Liver (tissue), 9 donors: Measurements from ENCODE around the gene NUDT16. TPM values are rescaled to one million over a fixed set of nuclear protein-coding genes. Genes with fewer than 3 reads are reported as not detected.

Experiments
- DNase-seq: peaks from one replicate; pipeline ENCODE4 v3.0.0-alpha.2; 2017; ENCODE audit warnings: low spot score
- H3K27ac ChIP-seq, 2 donors: one replicate each; pipeline ENCODE4 v1.7.0; 2013; ENCODE audit warnings: inconsistent platforms in 2 of 2, low read length in 2 of 2, control low read depth in 1 of 2, low read depth in 1 of 2, mild to moderate bottlenecking in 1 of 2
- H3K27me3 ChIP-seq, 4 donors: one replicate each; pipeline versions ENCODE4 v1.6.1 to v1.7.0; 2013; ENCODE audit warnings: low read length in 3 of 4, inconsistent platforms in 1 of 4, mild to moderate bottlenecking in 1 of 4, moderate library complexity in 1 of 4; ENCODE audit not compliant: control insufficient read depth in 4 of 4, insufficient read depth in 4 of 4
- H3K36me3 ChIP-seq, 4 donors: one replicate each; pipeline versions ENCODE4 v1.6.1 to v1.7.0; 2013; ENCODE audit warnings: low read length in 3 of 4, mild to moderate bottlenecking in 3 of 4, low read depth in 1 of 4, moderate library complexity in 1 of 4; ENCODE audit not compliant: control insufficient read depth in 4 of 4, insufficient read depth in 3 of 4
- H3K4me1 ChIP-seq, 4 donors: one replicate each; pipeline versions ENCODE4 v1.6.1 to v1.7.0; 2013; ENCODE audit warnings: low read length in 3 of 4, mild to moderate bottlenecking in 3 of 4, moderate library complexity in 1 of 4; ENCODE audit not compliant: control insufficient read depth in 4 of 4, insufficient read depth in 4 of 4
- H3K4me3 ChIP-seq, 3 donors: one replicate each; pipeline versions ENCODE4 v1.6.1 to v1.7.0; 2013; ENCODE audit warnings: low read length in 3 of 3, control low read depth in 1 of 3, low read depth in 1 of 3, mild to moderate bottlenecking in 1 of 3
- H3K9ac ChIP-seq, 2 donors: one replicate each; pipeline ENCODE4 v1.7.0; 2013; ENCODE audit warnings: low read length in 2 of 2, mild to moderate bottlenecking in 2 of 2, moderate library complexity in 2 of 2, control low read depth in 1 of 2, low read depth in 1 of 2
- H3K9me3 ChIP-seq, 4 donors: one replicate each; pipeline versions ENCODE4 v1.6.1 to v1.7.0; 2013; ENCODE audit warnings: low read length in 3 of 4; ENCODE audit not compliant: control insufficient read depth in 4 of 4
- ATF3 ChIP-seq: IDR thresholded peaks from 2 replicates; pipeline ENCODE4 v1.6.1; 2016; ENCODE audit warnings: antibody characterized with exemption
- EGR1 ChIP-seq, 2 donors: IDR thresholded peaks; 2 replicates each; pipeline ENCODE4 v1.6.1; 2016 to 2018; ENCODE audit warnings: antibody characterized with exemption in 2 of 2, low read depth in 2 of 2
- FOXA1 ChIP-seq: IDR thresholded peaks from 2 replicates; pipeline ENCODE4 v1.6.1; 2016; ENCODE audit warnings: antibody characterized with exemption
- FOXA2 ChIP-seq: IDR thresholded peaks from 2 replicates; pipeline ENCODE4 v1.6.1; 2016; ENCODE audit warnings: antibody characterized with exemption
- GABPA ChIP-seq, 2 donors: IDR thresholded peaks in 1 of 2; conservative IDR thresholded peaks in 1 of 2; 2 replicates each; pipeline ENCODE4 v1.6.1; 2016; ENCODE audit warnings: antibody characterized with exemption in 2 of 2, mild to moderate bottlenecking in 1 of 2, moderate library complexity in 1 of 2
- HNF4A ChIP-seq, 2 donors: conservative IDR thresholded peaks; 2 replicates each; pipeline ENCODE4 v1.6.1; 2016; ENCODE audit warnings: antibody characterized with exemption in 2 of 2, mild to moderate bottlenecking in 2 of 2
- HNF4G ChIP-seq: IDR thresholded peaks from 2 replicates; pipeline ENCODE4 v1.6.1; 2016; ENCODE audit warnings: antibody characterized with exemption
- JUND ChIP-seq, 2 donors: IDR thresholded peaks; 2 replicates each; pipeline ENCODE4 v1.6.1; 2016; ENCODE audit warnings: antibody characterized with exemption in 2 of 2
- MAX ChIP-seq: IDR thresholded peaks from 2 replicates; pipeline ENCODE4 v1.6.1; 2016; ENCODE audit warnings: antibody characterized with exemption
- RAD21 ChIP-seq, 2 donors: IDR thresholded peaks; 2 replicates each; pipeline ENCODE4 v1.6.1; 2016; ENCODE audit warnings: antibody characterized with exemption in 2 of 2, mild to moderate bottlenecking in 2 of 2
- REST ChIP-seq: IDR thresholded peaks from 2 replicates; pipeline ENCODE4 v1.6.1; 2016; ENCODE audit warnings: antibody characterized with exemption, mild to moderate bottlenecking
- SP1 ChIP-seq: IDR thresholded peaks from 2 replicates; pipeline ENCODE4 v1.6.1; 2018; ENCODE audit warnings: antibody characterized with exemption, mild to moderate bottlenecking
- TAF1 ChIP-seq: conservative IDR thresholded peaks from 2 replicates; pipeline ENCODE4 v1.6.1; 2016; ENCODE audit warnings: antibody characterized with exemption, mild to moderate bottlenecking
- YY1 ChIP-seq: IDR thresholded peaks from 2 replicates; pipeline ENCODE4 v1.6.1; 2016; ENCODE audit warnings: antibody characterized with exemption, mild to moderate bottlenecking
- ZBTB33 ChIP-seq: IDR thresholded peaks from 2 replicates; pipeline ENCODE4 v1.6.1; 2016; ENCODE audit warnings: antibody characterized with exemption
- WGBS: extraction: QIAGEN DNeasy Blood & Tissue Kit; methylation state at CpG from one replicate; pipeline ENCODE4 v1.1.7; 2013; 5-methylcytosine and 5-hydroxymethylcytosine counted together
- polyA plus RNA-seq, 2 donors: library from polyadenylated mRNA; stranded (reverse) in 1 of 2; unstranded in 1 of 2; fragments of 200-250 nt in 1 of 2; fragments of >200 nt in 1 of 2; fragmentation: Nextera tagmentation in 1 of 2; extraction: Ambion mirVana in 1 of 2; gene quantifications; one replicate each; pipeline versions ENCODE4 v1.2.1 to v1.2.3, GENCODE V29; 2013 to 2015
- total RNA-seq, 2 donors: library from RNA; depleted of rRNA; stranded (reverse); fragments of >200 nt; gene quantifications; one replicate each; pipeline ENCODE4 v1.2.3, GENCODE V29; 2014
- TF ChIP-seq, protein P1 (sequence below): fragments of 150-350 bp; IDR thresholded peaks from 2 replicates; pipeline ENCODE4 v1.5.1; 2017; ENCODE audit warnings: improper control_type of control experiment, low read depth, low read length; ENCODE audit not compliant: missing input control
- donor health status: healthy.
- donor health status: healthy.
- donor health status: healthy.
- donor health status: healthy.
- donor health status: healthy.

Gene NUDT16
- total and polyA plus RNA-seq, 4 donors, result 11.3 to 33.0 (median 17.1) TPM

GRCh38 chr3:131353986-131354385, 27.6 kb upstream of the NUDT16 start:
- no peak for TF ChIP-seq REST
- TF ChIP-seq ZBTB33, result no peak
- TF ChIP-seq JUND (IDR thresholded peaks at IDR 0.05), result no peak
- no peak for TF ChIP-seq ATF3
- TF ChIP-seq, protein P1, sequence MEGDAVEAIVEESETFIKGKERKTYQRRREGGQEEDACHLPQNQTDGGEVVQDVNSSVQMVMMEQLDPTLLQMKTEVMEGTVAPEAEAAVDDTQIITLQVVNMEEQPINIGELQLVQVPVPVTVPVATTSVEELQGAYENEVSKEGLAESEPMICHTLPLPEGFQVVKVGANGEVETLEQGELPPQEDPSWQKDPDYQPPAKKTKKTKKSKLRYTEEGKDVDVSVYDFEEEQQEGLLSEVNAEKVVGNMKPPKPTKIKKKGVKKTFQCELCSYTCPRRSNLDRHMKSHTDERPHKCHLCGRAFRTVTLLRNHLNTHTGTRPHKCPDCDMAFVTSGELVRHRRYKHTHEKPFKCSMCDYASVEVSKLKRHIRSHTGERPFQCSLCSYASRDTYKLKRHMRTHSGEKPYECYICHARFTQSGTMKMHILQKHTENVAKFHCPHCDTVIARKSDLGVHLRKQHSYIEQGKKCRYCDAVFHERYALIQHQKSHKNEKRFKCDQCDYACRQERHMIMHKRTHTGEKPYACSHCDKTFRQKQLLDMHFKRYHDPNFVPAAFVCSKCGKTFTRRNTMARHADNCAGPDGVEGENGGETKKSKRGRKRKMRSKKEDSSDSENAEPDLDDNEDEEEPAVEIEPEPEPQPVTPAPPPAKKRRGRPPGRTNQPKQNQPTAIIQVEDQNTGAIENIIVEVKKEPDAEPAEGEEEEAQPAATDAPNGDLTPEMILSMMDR, result no peak
- TF ChIP-seq EGR1 (IDR thresholded peaks at IDR 0.05; ENCODE audit: low read depth in 2 of 2), result no peak
- no peak for TF ChIP-seq FOXA2
- no peak for TF ChIP-seq HNF4A (conservative IDR thresholded peaks at IDR 0.05)
- no peak for TF ChIP-seq FOXA1
- no peak for TF ChIP-seq GABPA (IDR thresholded peaks at IDR 0.05 in 1 of 2, conservative IDR thresholded peaks at IDR 0.05 in 1 of 2)
- TF ChIP-seq TAF1, result no peak
- no peak for TF ChIP-seq RAD21 (IDR thresholded peaks at IDR 0.05)
- TF ChIP-seq SP1, result no peak
- no peak for TF ChIP-seq YY1
- TF ChIP-seq HNF4G, result no peak
- no peak for TF ChIP-seq MAX
- whole genome bisulfite sequencing, result 73% methylated on average over 2 of the region's 2 CpGs
- no peak for DNase-seq
- Histone ChIP-seq H3K9me3 (no peaks in the 10 kb centered on the region), H3K9ac (no peak overlapping the region), H3K27ac (no peak overlapping the region), H3K4me1 (peaks cover 0 to 6% (median 1%) of the 10 kb centered on the region in 4 donors), H3K27me3 (no peaks in the 10 kb centered on the region), H3K36me3 (no peaks in the 10 kb centered on the region), H3K4me3 (no peak overlapping the region)
